HEK293 (cell line): ENCODE data around the gene SAXO1.

ENCODE experiments used
- CTCF ChIA-PET: fragments of 350-600 bp; formaldehyde crosslinking; extraction: SDS; loops from one replicate; lab custom pipeline; 2021; ENCODE audit warnings: antibody characterized with exemption; lab: Yijun Ruan, JAX
- POLR2A ChIA-PET: fragments of 300-600 bp; formaldehyde crosslinking; extraction: SDS; loops from one replicate; lab custom pipeline; 2020; ENCODE audit warnings: antibody characterized with exemption, inconsistent platforms; lab: Yijun Ruan, JAX
- H3K27ac ChIP-seq: fragments of 200-500 bp; sonication (Bioruptor generic); 2 replicates; pipeline ENCODE4 v1.5.1; 2014; ENCODE audit warnings: low read depth, low read length, control low read depth, inconsistent platforms; ENCODE audit errors: extremely low read depth
- H3K36me3 ChIP-seq, 2 experiments: fragments of 200-500 bp in 1 of 2; sonication (Bioruptor generic) in 1 of 2; 1 replicate in 1 of 2; 2 replicates in 1 of 2; pipeline ENCODE4 v1.5.1; 2014 to 2017; ENCODE audit warnings: inconsistent platforms in 2 of 2, low read length in 2 of 2; ENCODE audit not compliant: control insufficient read depth in 2 of 2, insufficient read depth in 1 of 2
- H3K4me1 ChIP-seq: fragments of 200-500 bp; sonication (Bioruptor generic); 2 replicates; pipeline ENCODE4 v1.5.1; 2014; ENCODE audit warnings: mild to moderate bottlenecking, low read length, inconsistent platforms; ENCODE audit not compliant: control insufficient read depth, insufficient read depth
- H3K4me3 ChIP-seq: 2 replicates; pipeline ENCODE4 v1.5.1; 2011; ENCODE audit warnings: low read depth, mild to moderate bottlenecking, control low read depth, low read length, moderate library complexity
- H3K9me3 ChIP-seq: fragments of 200-500 bp; sonication (Bioruptor generic); 2 replicates; pipeline ENCODE4 v1.5.1; 2014; ENCODE audit warnings: low read depth, low read length, inconsistent platforms; ENCODE audit not compliant: control insufficient read depth, insufficient read depth
- BCL11B ChIP-seq: fragments of 450-650 bp; formaldehyde crosslinking; IDR thresholded peaks from 2 replicates; pipeline ENCODE4 v1.5.1; 2016; ENCODE audit warnings: low read depth, missing biosample characterization, missing genetic modification characterization
- PRDM1 ChIP-seq: fragments of 450-650 bp; formaldehyde crosslinking; IDR thresholded peaks from 2 replicates; pipeline ENCODE4; 2016; ENCODE audit warnings: missing biosample characterization, missing genetic modification characterization
- REPIN1 ChIP-seq: fragments of 450-650 bp; formaldehyde crosslinking; IDR thresholded peaks from 2 replicates; pipeline ENCODE4 v1.5.1; 2017; ENCODE audit warnings: missing biosample characterization, missing genetic modification characterization, low read depth
- SCRT1 ChIP-seq: fragments of 450-650 bp; formaldehyde crosslinking; IDR thresholded peaks from 2 replicates; pipeline ENCODE4 v1.5.1; 2016; ENCODE audit warnings: missing biosample characterization, missing genetic modification characterization, borderline replicate concordance
- WT1 ChIP-seq: fragments of 450-650 bp; formaldehyde crosslinking; IDR thresholded peaks from 2 replicates; pipeline ENCODE4 v1.5.1; 2016; ENCODE audit warnings: missing biosample characterization, missing genetic modification characterization
- ZFHX2 ChIP-seq: fragments of 450-650 bp; formaldehyde crosslinking; conservative IDR thresholded peaks from 2 replicates; pipeline ENCODE4 v1.5.1; 2016; ENCODE audit warnings: missing biosample characterization, missing genetic modification characterization
- ZIC2 ChIP-seq: fragments of 450-650 bp; formaldehyde crosslinking; IDR thresholded peaks from 2 replicates; pipeline ENCODE4 v1.5.1; 2016; ENCODE audit warnings: missing biosample characterization, missing genetic modification characterization
- ZNF138 ChIP-seq: fragments of 450-650 bp; formaldehyde crosslinking; IDR thresholded peaks from 2 replicates; pipeline ENCODE4 v1.5.1; 2016; ENCODE audit warnings: missing biosample characterization, missing genetic modification characterization, borderline replicate concordance
- ZNF473 ChIP-seq: fragments of 450-650 bp; formaldehyde crosslinking; IDR thresholded peaks from 2 replicates; pipeline ENCODE4 v1.5.1; 2017; ENCODE audit warnings: missing biosample characterization, missing genetic modification characterization
- ZNF560 ChIP-seq: fragments of 450-650 bp; formaldehyde crosslinking; IDR thresholded peaks from 2 replicates; pipeline ENCODE4 v1.5.1; 2017; ENCODE audit warnings: missing biosample characterization, missing genetic modification characterization, borderline replicate concordance
- ZNF585B ChIP-seq: fragments of 450-650 bp; formaldehyde crosslinking; IDR thresholded peaks from 2 replicates; pipeline ENCODE4 v1.5.1; 2016; ENCODE audit warnings: missing biosample characterization, missing genetic modification characterization
- ZNF626 ChIP-seq: fragments of 450-650 bp; sonication (Bioruptor Pico); formaldehyde crosslinking; IDR thresholded peaks from 2 replicates; pipeline ENCODE4 v1.5.1; 2018; ENCODE audit warnings: missing biosample characterization, missing genetic modification characterization, inconsistent platforms
- ZSCAN16 ChIP-seq: fragments of 450-650 bp; formaldehyde crosslinking; IDR thresholded peaks from 2 replicates; pipeline ENCODE4 v1.5.1; 2016; ENCODE audit warnings: missing biosample characterization, missing genetic modification characterization
- TF ChIP-seq, protein P1 (sequence below): fragments of 450-650 bp; formaldehyde crosslinking; IDR thresholded peaks from 2 replicates; pipeline ENCODE4 v1.5.1; 2017; ENCODE audit warnings: missing biosample characterization, missing genetic modification characterization
- TF ChIP-seq, protein P2 (sequence below): fragments of 450-650 bp; formaldehyde crosslinking; IDR thresholded peaks from 2 replicates; pipeline ENCODE4 v1.5.1; 2016; ENCODE audit warnings: missing biosample characterization, missing genetic modification characterization
- TF ChIP-seq, protein P3 (sequence below): fragments of 450-650 bp; formaldehyde crosslinking; IDR thresholded peaks from 2 replicates; pipeline ENCODE4 v1.5.1; 2016; ENCODE audit warnings: missing biosample characterization, missing genetic modification characterization
- TF ChIP-seq, protein P4 (sequence below): fragments of 450-650 bp; formaldehyde crosslinking; optimal IDR thresholded peaks from 2 replicates; pipeline ENCODE3; 2016; ENCODE audit warnings: missing biosample characterization, mild to moderate bottlenecking, missing genetic modification characterization
- TF ChIP-seq, protein P5 (sequence below): fragments of 450-650 bp; formaldehyde crosslinking; IDR thresholded peaks from 2 replicates; pipeline ENCODE4 v1.5.1; 2016; ENCODE audit warnings: missing biosample characterization, missing genetic modification characterization, borderline replicate concordance

The SAXO1 gene

DNA sequence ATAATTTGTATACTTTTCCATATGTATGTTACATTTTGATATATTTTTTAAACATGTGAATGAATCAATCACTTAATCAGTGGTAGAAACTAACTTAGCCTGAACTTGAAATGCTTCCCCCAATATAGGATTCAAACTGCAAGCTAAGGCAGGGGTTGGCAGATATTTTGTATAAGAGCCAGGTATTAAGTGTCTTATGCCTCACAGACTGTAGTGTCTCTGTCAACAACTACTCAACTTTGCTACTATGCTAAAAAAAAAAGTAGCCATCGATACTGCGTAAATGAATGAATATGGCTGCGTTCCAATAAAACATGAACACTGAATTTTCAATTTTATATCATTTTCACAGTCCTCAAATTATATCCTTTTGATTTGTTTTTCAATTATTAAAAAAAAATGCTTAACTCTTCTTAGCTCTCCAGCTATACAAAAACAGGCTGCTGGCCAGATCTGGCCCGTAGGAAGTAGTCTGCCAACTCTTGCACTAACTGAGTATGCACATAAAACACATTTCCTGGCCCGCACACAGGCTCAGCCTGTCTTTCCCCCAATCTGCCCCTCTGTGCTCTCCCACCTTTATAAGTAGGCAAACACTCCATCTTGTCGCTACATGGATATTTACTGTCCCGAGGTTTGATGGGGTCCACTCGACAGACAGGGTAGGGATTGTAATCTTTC, 91.8 kb downstream of the SAXO1 start (continued):
- TF ChIP-seq, protein P1, sequence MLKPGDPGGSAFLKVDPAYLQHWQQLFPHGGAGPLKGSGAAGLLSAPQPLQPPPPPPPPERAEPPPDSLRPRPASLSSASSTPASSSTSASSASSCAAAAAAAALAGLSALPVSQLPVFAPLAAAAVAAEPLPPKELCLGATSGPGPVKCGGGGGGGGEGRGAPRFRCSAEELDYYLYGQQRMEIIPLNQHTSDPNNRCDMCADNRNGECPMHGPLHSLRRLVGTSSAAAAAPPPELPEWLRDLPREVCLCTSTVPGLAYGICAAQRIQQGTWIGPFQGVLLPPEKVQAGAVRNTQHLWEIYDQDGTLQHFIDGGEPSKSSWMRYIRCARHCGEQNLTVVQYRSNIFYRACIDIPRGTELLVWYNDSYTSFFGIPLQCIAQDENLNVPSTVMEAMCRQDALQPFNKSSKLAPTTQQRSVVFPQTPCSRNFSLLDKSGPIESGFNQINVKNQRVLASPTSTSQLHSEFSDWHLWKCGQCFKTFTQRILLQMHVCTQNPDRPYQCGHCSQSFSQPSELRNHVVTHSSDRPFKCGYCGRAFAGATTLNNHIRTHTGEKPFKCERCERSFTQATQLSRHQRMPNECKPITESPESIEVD (tag by site-specific recombination) = no peak

DNA sequence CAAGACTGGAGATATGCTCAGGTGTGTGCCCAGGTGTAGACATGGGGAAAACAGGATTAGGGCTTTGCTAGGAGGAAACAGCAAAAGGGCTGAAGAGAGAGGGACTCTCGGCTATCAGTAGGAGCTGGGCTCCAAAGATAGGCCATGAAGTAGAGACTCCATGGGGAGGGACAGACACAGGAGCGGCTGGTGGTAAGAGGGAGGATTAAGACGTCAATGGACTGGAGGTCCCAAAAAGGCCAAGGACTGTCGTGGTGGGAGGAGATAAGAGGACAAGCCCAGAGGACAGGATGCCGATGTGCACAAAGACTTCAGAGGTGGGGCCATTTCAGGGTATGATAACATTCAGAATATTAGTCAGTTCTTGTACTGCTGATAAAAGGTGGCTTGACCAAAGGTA, 93.1 kb downstream of the SAXO1 start:
- H3K4me1 ChIP-seq = no peaks in the 10 kb centered on the region; the same call in 1 of the 2 replicates
- no peaks in the 10 kb centered on the region for H3K36me3 ChIP-seq
- H3K4me3 ChIP-seq = no peak overlapping the region
- no peak overlapping the region for H3K27ac ChIP-seq
- no peaks in the 10 kb centered on the region for H3K9me3 ChIP-seq
- TF ChIP-seq PRDM1 (tag by site-specific recombination) (no peak), SCRT1 (tag by site-specific recombination) (no peak), ZSCAN16 (tag by site-specific recombination) (no peak), REPIN1 (tag by site-specific recombination) (no peak), ZNF585B (tag by site-specific recombination) (no peak), ZNF626 (tag by site-specific recombination) (no peak), ZNF560 (tag by site-specific recombination) (no peak), WT1 (tag by site-specific recombination) (no peak)
- TF ChIP-seq, protein P2, sequence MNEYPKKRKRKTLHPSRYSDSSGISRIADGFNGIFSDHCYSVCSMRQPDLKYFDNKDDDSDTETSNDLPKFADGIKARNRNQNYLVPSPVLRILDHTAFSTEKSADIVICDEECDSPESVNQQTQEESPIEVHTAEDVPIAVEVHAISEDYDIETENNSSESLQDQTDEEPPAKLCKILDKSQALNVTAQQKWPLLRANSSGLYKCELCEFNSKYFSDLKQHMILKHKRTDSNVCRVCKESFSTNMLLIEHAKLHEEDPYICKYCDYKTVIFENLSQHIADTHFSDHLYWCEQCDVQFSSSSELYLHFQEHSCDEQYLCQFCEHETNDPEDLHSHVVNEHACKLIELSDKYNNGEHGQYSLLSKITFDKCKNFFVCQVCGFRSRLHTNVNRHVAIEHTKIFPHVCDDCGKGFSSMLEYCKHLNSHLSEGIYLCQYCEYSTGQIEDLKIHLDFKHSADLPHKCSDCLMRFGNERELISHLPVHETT (tag by site-specific recombination) = no peak
- TF ChIP-seq, protein P3, sequence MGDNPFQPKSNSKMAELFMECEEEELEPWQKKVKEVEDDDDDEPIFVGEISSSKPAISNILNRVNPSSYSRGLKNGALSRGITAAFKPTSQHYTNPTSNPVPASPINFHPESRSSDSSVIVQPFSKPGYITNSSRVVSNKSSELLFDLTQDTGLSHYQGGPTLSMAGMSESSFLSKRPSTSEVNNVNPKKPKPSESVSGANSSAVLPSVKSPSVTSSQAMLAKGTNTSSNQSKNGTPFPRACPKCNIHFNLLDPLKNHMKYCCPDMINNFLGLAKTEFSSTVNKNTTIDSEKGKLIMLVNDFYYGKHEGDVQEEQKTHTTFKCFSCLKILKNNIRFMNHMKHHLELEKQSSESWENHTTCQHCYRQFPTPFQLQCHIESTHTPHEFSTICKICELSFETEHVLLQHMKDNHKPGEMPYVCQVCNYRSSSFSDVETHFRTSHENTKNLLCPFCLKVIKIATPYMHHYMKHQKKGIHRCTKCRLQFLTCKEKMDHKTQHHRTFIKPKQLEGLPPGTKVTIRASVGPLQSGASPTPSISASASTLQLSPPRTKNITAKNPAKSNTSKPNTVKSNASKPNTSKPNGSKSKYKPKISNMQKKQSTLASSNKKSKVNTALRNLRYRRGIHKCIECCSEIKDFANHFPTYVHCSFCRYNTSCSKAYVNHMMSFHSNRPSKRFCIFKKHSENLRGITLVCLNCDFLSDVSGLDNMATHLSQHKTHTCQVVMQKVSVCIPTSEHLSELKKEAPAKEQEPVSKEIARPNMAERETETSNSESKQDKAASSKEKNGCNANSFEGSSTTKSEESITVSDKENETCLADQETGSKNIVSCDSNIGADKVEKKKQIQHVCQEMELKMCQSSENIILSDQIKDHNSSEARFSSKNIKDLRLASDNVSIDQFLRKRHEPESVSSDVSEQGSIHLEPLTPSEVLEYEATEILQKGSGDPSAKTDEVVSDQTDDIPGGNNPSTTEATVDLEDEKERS (tag by site-specific recombination) = no peak
- TF ChIP-seq, protein P4, sequence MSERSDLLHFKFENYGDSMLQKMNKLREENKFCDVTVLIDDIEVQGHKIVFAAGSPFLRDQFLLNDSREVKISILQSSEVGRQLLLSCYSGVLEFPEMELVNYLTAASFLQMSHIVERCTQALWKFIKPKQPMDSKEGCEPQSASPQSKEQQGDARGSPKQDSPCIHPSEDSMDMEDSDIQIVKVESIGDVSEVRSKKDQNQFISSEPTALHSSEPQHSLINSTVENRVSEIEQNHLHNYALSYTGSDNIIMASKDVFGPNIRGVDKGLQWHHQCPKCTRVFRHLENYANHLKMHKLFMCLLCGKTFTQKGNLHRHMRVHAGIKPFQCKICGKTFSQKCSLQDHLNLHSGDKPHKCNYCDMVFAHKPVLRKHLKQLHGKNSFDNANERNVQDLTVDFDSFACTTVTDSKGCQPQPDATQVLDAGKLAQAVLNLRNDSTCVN = no peak
- ChIA-PET CTCF (interaction anchor here (0.6 kb wide), 1 partner anchor 16 kb away, joined by 3 read pairs; no protein-coding TSS in a partner anchor), POLR2A (no interaction called here)

DNA sequence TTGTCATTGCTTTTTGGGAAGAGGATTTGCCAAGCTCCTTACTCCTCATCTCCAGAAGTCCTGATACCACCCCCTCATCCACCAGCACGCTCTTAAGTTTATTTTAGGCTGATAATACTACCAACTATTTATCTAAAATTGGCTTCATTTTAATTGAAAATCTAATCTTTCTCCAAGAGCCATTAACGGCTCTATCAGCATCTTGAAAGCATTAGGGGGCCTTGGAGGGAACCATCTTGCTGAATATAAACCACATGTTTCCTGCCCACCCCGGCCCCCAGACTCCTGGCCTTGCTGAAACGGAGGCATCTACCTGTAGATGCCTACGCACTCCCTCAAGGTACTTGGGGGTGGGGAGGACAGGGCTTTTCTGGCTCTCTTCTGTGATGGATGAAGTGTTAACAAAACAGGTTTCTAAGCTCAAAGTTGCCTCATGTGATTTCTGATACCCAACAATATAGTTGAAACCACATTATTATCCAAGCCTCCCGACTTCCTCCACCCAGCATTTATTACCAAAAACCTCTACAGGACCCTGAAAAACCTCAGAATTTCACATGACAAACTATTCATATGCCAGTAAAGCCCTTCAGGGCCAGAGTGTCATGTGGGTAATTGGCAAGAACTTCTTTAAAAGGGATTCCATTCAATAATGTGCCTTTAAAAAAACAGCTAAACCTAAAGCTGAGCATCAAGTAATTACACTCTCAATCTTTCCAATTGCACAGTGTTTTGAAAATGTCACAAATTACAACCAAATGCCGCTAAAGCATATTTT, 96.7 kb downstream of the SAXO1 start:
- Histone ChIP-seq H3K4me3 (no peak overlapping the region), H3K4me1 (no peaks in the 10 kb centered on the region), H3K27ac (no peak overlapping the region), H3K9me3 (no peaks in the 10 kb centered on the region), H3K36me3 (no peaks in the 10 kb centered on the region)
- ChIA-PET POLR2A (no interaction called here), CTCF (interaction anchor here (0.7 kb wide), 1 partner anchor 15 kb away, joined by 3 read pairs; no protein-coding TSS in a partner anchor)
- TF ChIP-seq ZFHX2 (tag by site-specific recombination) (no peak), BCL11B (no peak), ZNF138 (no peak), ZIC2 (tag by site-specific recombination) (no peak), ZNF473 (no peak)
- TF ChIP-seq, protein P5, sequence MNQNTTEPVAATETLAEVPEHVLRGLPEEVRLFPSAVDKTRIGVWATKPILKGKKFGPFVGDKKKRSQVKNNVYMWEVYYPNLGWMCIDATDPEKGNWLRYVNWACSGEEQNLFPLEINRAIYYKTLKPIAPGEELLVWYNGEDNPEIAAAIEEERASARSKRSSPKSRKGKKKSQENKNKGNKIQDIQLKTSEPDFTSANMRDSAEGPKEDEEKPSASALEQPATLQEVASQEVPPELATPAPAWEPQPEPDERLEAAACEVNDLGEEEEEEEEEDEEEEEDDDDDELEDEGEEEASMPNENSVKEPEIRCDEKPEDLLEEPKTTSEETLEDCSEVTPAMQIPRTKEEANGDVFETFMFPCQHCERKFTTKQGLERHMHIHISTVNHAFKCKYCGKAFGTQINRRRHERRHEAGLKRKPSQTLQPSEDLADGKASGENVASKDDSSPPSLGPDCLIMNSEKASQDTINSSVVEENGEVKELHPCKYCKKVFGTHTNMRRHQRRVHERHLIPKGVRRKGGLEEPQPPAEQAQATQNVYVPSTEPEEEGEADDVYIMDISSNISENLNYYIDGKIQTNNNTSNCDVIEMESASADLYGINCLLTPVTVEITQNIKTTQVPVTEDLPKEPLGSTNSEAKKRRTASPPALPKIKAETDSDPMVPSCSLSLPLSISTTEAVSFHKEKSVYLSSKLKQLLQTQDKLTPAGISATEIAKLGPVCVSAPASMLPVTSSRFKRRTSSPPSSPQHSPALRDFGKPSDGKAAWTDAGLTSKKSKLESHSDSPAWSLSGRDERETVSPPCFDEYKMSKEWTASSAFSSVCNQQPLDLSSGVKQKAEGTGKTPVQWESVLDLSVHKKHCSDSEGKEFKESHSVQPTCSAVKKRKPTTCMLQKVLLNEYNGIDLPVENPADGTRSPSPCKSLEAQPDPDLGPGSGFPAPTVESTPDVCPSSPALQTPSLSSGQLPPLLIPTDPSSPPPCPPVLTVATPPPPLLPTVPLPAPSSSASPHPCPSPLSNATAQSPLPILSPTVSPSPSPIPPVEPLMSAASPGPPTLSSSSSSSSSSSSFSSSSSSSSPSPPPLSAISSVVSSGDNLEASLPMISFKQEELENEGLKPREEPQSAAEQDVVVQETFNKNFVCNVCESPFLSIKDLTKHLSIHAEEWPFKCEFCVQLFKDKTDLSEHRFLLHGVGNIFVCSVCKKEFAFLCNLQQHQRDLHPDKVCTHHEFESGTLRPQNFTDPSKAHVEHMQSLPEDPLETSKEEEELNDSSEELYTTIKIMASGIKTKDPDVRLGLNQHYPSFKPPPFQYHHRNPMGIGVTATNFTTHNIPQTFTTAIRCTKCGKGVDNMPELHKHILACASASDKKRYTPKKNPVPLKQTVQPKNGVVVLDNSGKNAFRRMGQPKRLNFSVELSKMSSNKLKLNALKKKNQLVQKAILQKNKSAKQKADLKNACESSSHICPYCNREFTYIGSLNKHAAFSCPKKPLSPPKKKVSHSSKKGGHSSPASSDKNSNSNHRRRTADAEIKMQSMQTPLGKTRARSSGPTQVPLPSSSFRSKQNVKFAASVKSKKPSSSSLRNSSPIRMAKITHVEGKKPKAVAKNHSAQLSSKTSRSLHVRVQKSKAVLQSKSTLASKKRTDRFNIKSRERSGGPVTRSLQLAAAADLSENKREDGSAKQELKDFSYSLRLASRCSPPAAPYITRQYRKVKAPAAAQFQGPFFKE (tag by site-specific recombination) = no peak
